ENCODE results near the gene HYI. TPM values are rescaled to one million over a fixed set of nuclear protein-coding genes. Genes with fewer than 3 reads are reported as not detected.

Gene HYI
- total RNA-seq, 3 donors from 2014 or later = 66.6 to 79.3 (median 70.1) TPM

GRCh38 chr1:43441894-43442637 lies 11.7 kb downstream of the HYI start:
- intact Hi-C loops (cut with DNase I; ENCODE audit: low total_unique reads) = no loop called here
- H3K27ac ChIP-seq = no peak overlapping the region
- no peaks in the 10 kb centered on the region for H3K9me3 ChIP-seq
- TF ChIP-seq CTCF (IDR thresholded peaks at IDR 0.05) (no peak), POLR2A (IDR thresholded peaks at IDR 0.05) (no peak), POLR2AphosphoS5 (IDR thresholded peaks at IDR 0.05) (no peak)
- no peak overlapping the region for H3K4me3 ChIP-seq
- peaks cover 5% of the 10 kb centered on the region for H3K36me3 ChIP-seq
- no peak for DNase-seq (ENCODE audit: low spot score in 2 of 2)
- H3K27me3 ChIP-seq = no peaks in the 10 kb centered on the region
- H3K4me1 ChIP-seq = no peaks in the 10 kb centered on the region

- H3K27me3 ChIP-seq = no peaks in the 10 kb centered on the region
- H3K27ac ChIP-seq = no peak overlapping the region
- no peak for TF ChIP-seq CTCF (IDR thresholded peaks at IDR 0.05)
- no peak for TF ChIP-seq POLR2AphosphoS5 (IDR thresholded peaks at IDR 0.05)
- TF ChIP-seq POLR2A (IDR thresholded peaks at IDR 0.05) = no peak
- no peaks in the 10 kb centered on the region for H3K9me3 ChIP-seq
- H3K4me3 ChIP-seq = no peak overlapping the region
- no peak for DNase-seq (ENCODE audit: low spot score in 2 of 2)
- intact Hi-C loops (cut with DNase I; ENCODE audit: low total_unique reads) = no loop called here
- no peaks in the 10 kb centered on the region for H3K4me1 ChIP-seq
- H3K36me3 ChIP-seq = peaks cover 3% of the 10 kb centered on the region
Observed at GRCh38 chr1:43441166-43441893, 12.4 kb downstream of the HYI start.

GRCh38 chr1:43440358-43440757 lies 13.4 kb downstream of the HYI start:
- Histone ChIP-seq H3K27ac (no peak overlapping the region), H3K36me3 (no peaks in the 10 kb centered on the region), H3K4me1 (no peaks in the 10 kb centered on the region), H3K4me3 (no peak overlapping the region), H3K27me3 (no peaks in the 10 kb centered on the region), H3K9me3 (no peaks in the 10 kb centered on the region)
- TF ChIP-seq POLR2AphosphoS5 (IDR thresholded peaks at IDR 0.05) (no peak), POLR2A (IDR thresholded peaks at IDR 0.05) (no peak), CTCF (IDR thresholded peaks at IDR 0.05) (no peak)
- DNase-seq (ENCODE audit: low spot score in 2 of 2) = no peak
- intact Hi-C loops (cut with DNase I; ENCODE audit: low total_unique reads) = no loop called here

- Histone ChIP-seq H3K27me3 (no peaks in the 10 kb centered on the region), H3K36me3 (no peaks in the 10 kb centered on the region), H3K4me1 (no peaks in the 10 kb centered on the region), H3K9me3 (no peaks in the 10 kb centered on the region), H3K27ac (no peak overlapping the region), H3K4me3 (no peak overlapping the region)
- intact Hi-C loops (cut with DNase I; ENCODE audit: low total_unique reads) = no loop called here
- no peak for DNase-seq (ENCODE audit: low spot score in 2 of 2)
- TF ChIP-seq CTCF (IDR thresholded peaks at IDR 0.05) (no peak), POLR2A (IDR thresholded peaks at IDR 0.05) (no peak), POLR2AphosphoS5 (IDR thresholded peaks at IDR 0.05) (no peak)
Observed at GRCh38 chr1:43439781-43440180, 13.9 kb downstream of the HYI start.

- H3K36me3 ChIP-seq = no peaks in the 10 kb centered on the region
- no peak overlapping the region for H3K4me3 ChIP-seq
- H3K9me3 ChIP-seq = no peaks in the 10 kb centered on the region
- no peaks in the 10 kb centered on the region for H3K27me3 ChIP-seq
- intact Hi-C loops (cut with DNase I; ENCODE audit: low total_unique reads) = no loop called here
- DNase-seq (ENCODE audit: low spot score in 2 of 2) = no peak
- H3K27ac ChIP-seq = no peak overlapping the region
- no peaks in the 10 kb centered on the region for H3K4me1 ChIP-seq
- TF ChIP-seq POLR2AphosphoS5 (IDR thresholded peaks at IDR 0.05) = no peak
Observed at GRCh38 chr1:43438953-43439581, 14.7 kb downstream of the HYI start.
